ENCODE measurements around the gene CUEDC1. TPM values are rescaled to one million over a fixed set of nuclear protein-coding genes. Genes with fewer than 3 reads are reported as not detected.

CUEDC1 gene
- total and polyA plus RNA-seq, 2 donors (not counting 1 experiment from before 2014, with no cell fraction given): 0.57 TPM; not detected in 1

DNA sequence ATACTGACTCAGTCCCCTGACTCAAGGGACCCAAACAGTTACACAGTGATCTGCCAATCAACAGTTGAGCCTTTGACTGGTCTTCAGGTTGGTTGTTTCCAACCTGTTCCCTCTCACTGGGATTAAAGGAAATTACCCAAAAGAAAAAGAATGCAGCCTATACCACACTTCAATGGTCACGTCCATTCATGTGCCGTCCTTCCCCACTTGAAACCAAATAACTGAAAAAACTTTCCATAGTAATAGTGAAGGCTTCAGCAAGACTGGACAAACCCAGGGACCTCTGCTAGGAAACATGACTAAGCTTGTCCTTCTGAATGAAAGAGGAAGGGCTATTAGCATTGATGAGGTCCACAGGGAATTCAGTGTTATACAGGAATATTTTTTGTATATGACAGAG, 135.9 kb downstream of the CUEDC1 start:
- H3K27ac Mint-ChIP-seq: no peak overlapping the region
- Histone ChIP-seq H3K4me2 (replicated peaks; ENCODE audit: low read depth, low read length, poor library complexity, severe bottlenecking) (no peak overlapping the region), H3K36me3 (replicated peaks in 1 of 2; ENCODE audit: control extremely low read depth in 1 of 2, control insufficient read depth in 1 of 2, extremely low read depth in 1 of 2, insufficient read depth in 2 of 2, low read length in 1 of 2) (no peaks in the 10 kb centered on the region), H3K9ac (ENCODE audit: low read length) (no peak overlapping the region), H2AFZ (ENCODE audit: insufficient read depth, low read depth, low read length, poor library complexity, severe bottlenecking) (no peak overlapping the region), H3K4me1 (ENCODE audit: control insufficient read depth in 2 of 2, insufficient read depth in 2 of 2, low read length in 2 of 2) (no peaks in the 10 kb centered on the region), H3K79me2 (ENCODE audit: control insufficient read depth, insufficient read depth, low read length) (no peaks in the 10 kb centered on the region), H3K27me3 (replicated peaks in 1 of 4; ENCODE audit: control extremely low read depth in 1 of 4, control insufficient read depth in 3 of 4, insufficient read depth in 4 of 4, low read length in 3 of 4) (no peaks in the 10 kb centered on the region), H4K20me1 (ENCODE audit: control insufficient read depth, insufficient read depth, low read length, poor library complexity, severe bottlenecking) (no peaks in the 10 kb centered on the region), H3K4me3 (ENCODE audit: control extremely low read depth in 1 of 5, extremely low read depth in 1 of 5, insufficient read depth in 1 of 5, low read depth in 2 of 5, low read length in 4 of 5) (no peak overlapping the region), H3K9me3 (ENCODE audit: control extremely low read depth in 1 of 3, control insufficient read depth in 2 of 3, insufficient read depth in 1 of 3, low read length in 2 of 3) (no peaks in the 10 kb centered on the region), H3K27ac (ENCODE audit: low read length in 2 of 2) (no peak overlapping the region)
- H3K27me3 Mint-ChIP-seq: peaks cover 30% of the 10 kb centered on the region
- ATAC-seq (ENCODE audit: low read depth) (no peak), DNase-seq (no peak)
- WGBS (ENCODE audit: insufficient coverage): no CpG with 5 or more reads among the region's 2 CpGs
- CTCF ChIA-PET: interaction anchor here (0.8 kb wide), 1 partner anchor 14 kb away, joined by 5 read pairs; no protein-coding TSS in a partner anchor
- no peak overlapping the region for H3K4me3 Mint-ChIP-seq
- POLR2A ChIA-PET: no interaction called here
- H3K9me3 Mint-ChIP-seq (ENCODE audit: insufficient read depth): no peaks in the 10 kb centered on the region
- H3K4me1 Mint-ChIP-seq: no peaks in the 10 kb centered on the region
- no peak for TF ChIP-seq EZH2 (IDR thresholded peaks at IDR 0.05; ENCODE audit: borderline replicate concordance, insufficient read depth, low read depth, low read length, poor library complexity, severe bottlenecking)
- TF ChIP-seq, protein P1, sequence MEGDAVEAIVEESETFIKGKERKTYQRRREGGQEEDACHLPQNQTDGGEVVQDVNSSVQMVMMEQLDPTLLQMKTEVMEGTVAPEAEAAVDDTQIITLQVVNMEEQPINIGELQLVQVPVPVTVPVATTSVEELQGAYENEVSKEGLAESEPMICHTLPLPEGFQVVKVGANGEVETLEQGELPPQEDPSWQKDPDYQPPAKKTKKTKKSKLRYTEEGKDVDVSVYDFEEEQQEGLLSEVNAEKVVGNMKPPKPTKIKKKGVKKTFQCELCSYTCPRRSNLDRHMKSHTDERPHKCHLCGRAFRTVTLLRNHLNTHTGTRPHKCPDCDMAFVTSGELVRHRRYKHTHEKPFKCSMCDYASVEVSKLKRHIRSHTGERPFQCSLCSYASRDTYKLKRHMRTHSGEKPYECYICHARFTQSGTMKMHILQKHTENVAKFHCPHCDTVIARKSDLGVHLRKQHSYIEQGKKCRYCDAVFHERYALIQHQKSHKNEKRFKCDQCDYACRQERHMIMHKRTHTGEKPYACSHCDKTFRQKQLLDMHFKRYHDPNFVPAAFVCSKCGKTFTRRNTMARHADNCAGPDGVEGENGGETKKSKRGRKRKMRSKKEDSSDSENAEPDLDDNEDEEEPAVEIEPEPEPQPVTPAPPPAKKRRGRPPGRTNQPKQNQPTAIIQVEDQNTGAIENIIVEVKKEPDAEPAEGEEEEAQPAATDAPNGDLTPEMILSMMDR (IDR thresholded peaks at IDR 0.05): no peak
- intact Hi-C loops (cut with micrococcal nuclease): no loop called here

DNA sequence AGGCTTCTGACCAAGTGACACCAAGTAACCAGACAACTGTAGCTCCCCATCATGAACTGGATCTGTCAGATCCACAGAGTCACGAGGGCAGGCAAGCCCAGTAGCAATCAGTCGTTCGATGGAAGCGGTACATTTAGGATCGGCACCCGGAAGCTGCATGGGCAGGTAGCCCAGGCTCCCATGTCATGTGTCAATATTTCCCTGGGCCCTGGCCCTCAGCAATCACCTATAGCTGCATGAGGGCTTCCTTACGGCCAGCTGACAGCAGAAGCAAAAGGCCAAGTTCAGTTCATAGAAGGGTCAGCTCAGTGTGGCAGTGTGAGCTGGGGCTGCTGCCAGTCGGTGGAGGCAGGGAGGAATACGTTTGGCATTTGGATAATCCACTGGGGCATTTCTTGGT, 137.1 kb downstream of the CUEDC1 start:
- Histone ChIP-seq H3K9me3 (ENCODE audit: control extremely low read depth in 1 of 3, control insufficient read depth in 2 of 3, insufficient read depth in 1 of 3, low read length in 2 of 3) (no peaks in the 10 kb centered on the region), H3K36me3 (replicated peaks in 1 of 2; ENCODE audit: control extremely low read depth in 1 of 2, control insufficient read depth in 1 of 2, extremely low read depth in 1 of 2, insufficient read depth in 2 of 2, low read length in 1 of 2) (no peaks in the 10 kb centered on the region), H3K27me3 (replicated peaks in 1 of 4; ENCODE audit: control extremely low read depth in 1 of 4, control insufficient read depth in 3 of 4, insufficient read depth in 4 of 4, low read length in 3 of 4) (no peaks in the 10 kb centered on the region), H3K27ac (ENCODE audit: low read length in 2 of 2) (no peak overlapping the region), H3K4me1 (ENCODE audit: control insufficient read depth in 2 of 2, insufficient read depth in 2 of 2, low read length in 2 of 2) (no peaks in the 10 kb centered on the region), H2AFZ (ENCODE audit: insufficient read depth, low read depth, low read length, poor library complexity, severe bottlenecking) (no peak overlapping the region), H4K20me1 (ENCODE audit: control insufficient read depth, insufficient read depth, low read length, poor library complexity, severe bottlenecking) (no peaks in the 10 kb centered on the region), H3K4me3 (ENCODE audit: control extremely low read depth in 1 of 5, extremely low read depth in 1 of 5, insufficient read depth in 1 of 5, low read depth in 2 of 5, low read length in 4 of 5) (no peak overlapping the region), H3K4me2 (replicated peaks; ENCODE audit: low read depth, low read length, poor library complexity, severe bottlenecking) (no peak overlapping the region), H3K9ac (ENCODE audit: low read length) (no peak overlapping the region), H3K79me2 (ENCODE audit: control insufficient read depth, insufficient read depth, low read length) (no peaks in the 10 kb centered on the region)
- no peak overlapping the region for H3K4me3 Mint-ChIP-seq
- TF ChIP-seq, protein P1 (IDR thresholded peaks at IDR 0.05): no peak
- no peak for TF ChIP-seq EZH2 (IDR thresholded peaks at IDR 0.05; ENCODE audit: borderline replicate concordance, insufficient read depth, low read depth, low read length, poor library complexity, severe bottlenecking)
- H3K9me3 Mint-ChIP-seq (ENCODE audit: insufficient read depth): no peaks in the 10 kb centered on the region
- H3K4me1 Mint-ChIP-seq: no peaks in the 10 kb centered on the region
- H3K27me3 Mint-ChIP-seq: peaks cover 34% of the 10 kb centered on the region
- POLR2A ChIA-PET: no interaction called here
- no peak for DNase-seq
- WGBS (ENCODE audit: insufficient coverage): 91% methylated on average over 9 of the region's 9 CpGs
- intact Hi-C loops (cut with micrococcal nuclease): no loop called here
- H3K27ac Mint-ChIP-seq: no peak overlapping the region
- no peak for ATAC-seq (ENCODE audit: low read depth)
- CTCF ChIA-PET: interaction anchor here (0.7 to 2.0 kb wide), 2 partner anchors 15 to 182 kb away, joined by 3 to 7 read pairs; no protein-coding TSS in a partner anchor

Data from B cell (primary cell).